GM19455 (cell line): ENCODE measurements around the gene MMP24.
"Not testable (repeated sequence)": the region's sequence is repeated elsewhere in the genome, so short reads cannot be mapped to it uniquely, and the experiment has no call there.

ENCODE experiments used
- ATAC-seq: cut with Tn5 transposase; IDR thresholded peaks from one replicate; pipeline ENCODE4 v1.9.1; 2021; ENCODE audit not compliant: unreplicated experiment

Gene MMP24

DNA sequence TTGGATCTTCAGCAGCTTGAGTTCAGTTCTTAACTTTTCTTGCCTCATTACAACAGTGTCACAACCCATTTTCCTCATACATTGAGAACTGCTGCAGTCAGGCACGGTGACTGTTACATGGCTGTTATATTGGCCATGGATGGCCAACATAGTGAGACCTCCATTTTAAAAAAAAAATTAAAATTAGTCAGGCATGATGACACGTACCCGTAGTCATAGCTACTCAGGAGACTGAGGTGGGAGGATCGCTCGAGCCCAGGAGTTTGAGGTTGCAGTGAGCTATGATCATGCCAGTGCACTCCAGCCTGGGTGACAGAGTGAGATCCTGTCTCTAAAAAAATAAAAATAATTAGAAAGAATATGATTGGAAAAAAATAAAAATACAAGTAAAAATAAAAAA, 9.9 kb upstream of the MMP24 start:
- no peak for ATAC-seq

DNA sequence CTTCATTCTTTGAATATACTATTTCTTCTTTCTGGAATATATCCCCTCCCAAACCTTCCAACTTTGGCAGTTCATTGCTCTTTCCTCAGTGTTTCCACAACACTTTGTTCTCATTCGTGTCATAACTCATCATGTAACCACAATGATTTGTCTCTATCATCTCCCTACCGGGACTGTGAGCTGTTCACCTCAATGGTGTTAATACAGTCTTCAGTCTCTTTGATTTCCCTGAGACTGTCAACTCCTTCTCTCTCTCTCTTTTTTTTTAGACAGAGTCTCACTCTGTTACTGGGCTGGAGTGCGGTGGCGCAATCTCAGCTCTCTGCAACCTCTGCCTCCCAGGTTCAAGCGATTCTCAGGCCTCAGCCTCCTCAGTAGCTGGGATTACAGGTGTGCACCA, 2.5 kb upstream of the MMP24 start:
- ATAC-seq: no peak

DNA sequence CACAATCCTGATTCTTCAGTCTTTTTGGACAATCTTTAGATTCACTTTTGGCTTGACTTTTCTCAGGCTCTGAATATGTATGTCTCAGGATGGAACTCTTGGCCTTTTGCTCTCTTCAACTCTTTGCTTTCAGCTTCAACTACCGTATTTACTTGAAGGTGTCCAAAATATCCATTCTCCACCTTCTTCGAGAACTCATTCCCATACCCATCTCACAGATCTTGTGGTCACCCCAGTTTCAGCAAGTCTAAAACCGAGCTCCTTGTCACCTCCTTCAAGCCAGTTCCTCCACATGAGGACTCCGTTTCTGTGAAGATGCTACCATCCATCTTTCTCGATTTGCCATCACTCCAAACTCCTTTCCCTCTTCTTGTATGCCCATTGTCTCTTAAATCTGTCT, 2.0 kb upstream of the MMP24 start:
- no peak for ATAC-seq

DNA sequence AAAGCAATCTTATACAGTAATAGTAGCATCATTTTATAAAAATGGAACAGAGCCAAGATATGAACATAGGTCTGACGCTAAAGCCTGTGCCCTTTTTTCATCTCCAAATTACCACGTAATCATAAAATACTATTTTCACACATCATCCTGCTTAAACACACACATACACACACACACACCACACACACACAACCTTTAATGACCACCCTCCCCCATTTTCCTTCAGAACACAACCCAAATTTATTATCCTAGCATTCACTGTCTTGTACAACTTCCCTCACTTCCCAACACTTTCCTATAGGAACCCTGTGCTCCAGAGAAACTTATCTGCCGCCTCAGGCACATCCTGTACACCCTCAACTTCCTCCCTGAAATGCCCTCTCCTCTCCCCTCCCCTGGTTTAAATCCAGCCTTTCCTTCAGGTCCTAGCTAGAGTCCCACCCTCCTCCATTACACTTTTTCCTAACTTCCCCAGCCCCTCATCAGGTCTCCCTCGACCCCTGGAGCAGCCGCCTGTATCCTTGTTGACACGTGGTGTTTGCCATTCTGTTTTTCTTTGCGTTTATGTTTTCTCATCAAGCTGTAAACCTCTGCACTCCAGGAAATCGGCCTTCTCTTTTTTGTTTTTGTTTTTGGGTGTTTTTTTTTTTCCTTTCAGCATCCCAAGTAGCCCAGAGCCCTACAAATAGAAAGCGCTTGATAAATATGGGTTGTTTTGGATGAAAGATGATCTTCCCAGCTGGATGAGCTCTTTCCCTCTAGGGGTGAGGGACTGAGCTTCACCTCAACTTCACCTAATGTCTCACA, 968 bp upstream of the MMP24 start:
- ATAC-seq: no peak

DNA sequence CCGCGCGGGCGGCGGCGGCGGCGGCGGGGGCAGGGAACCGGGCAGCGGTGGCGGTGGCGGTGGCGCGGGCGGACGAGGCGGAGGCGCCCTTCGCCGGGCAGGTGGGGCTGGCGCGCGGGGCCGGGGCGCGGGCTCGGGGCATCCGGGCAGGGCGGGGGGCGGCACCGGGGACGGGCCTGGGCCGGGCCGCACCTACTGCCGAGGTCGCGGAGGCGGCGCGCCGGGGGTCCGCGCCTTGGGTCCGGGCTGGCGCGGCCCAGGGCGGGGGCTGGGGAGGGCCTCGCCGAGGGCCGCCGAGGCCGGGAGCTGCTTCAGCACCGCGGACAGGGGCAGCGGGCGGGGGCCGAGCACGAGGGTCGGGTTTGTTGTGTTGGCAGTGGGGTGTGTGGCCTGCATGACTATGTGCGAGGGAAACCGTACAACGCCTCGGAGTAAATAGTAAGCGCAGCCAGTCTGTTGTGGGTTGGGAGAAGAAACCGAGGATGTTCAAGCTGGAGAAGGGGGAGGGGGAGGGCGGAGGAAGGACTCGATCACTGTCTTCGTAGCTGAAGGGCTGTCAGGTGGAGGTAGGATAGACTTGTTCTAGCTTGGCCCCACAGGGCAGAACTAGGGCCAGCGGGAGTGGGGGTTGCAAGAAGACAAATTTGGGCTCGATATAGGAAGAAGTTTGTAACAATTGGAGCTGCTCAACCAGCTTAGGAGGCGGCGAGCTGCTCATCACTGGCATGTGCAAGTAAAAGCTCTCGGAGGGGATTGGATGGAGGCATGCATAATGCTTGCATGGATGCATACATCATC, 593 bp downstream of the MMP24 start:
- no peak for ATAC-seq

DNA sequence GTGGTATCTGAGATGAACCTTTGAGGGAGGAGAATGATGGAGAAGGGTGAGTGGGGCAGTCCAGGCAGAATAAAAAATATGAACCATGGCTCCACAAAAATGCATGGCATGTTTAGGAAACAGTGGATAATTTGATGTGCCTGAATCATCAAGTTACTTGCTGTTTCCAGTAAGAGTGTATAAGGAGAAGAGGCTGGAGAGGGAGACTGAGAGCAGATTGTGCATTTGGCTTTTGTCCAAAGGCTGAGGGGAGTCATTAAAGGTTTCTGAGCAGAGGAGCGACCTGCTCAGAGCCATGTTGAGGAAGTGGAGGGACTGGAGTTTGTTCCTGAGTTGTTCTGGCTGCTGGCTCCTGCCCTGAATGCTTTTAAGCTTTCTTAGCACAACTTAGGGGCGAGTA, 6.1 kb downstream of the MMP24 start:
- no peak for ATAC-seq

DNA sequence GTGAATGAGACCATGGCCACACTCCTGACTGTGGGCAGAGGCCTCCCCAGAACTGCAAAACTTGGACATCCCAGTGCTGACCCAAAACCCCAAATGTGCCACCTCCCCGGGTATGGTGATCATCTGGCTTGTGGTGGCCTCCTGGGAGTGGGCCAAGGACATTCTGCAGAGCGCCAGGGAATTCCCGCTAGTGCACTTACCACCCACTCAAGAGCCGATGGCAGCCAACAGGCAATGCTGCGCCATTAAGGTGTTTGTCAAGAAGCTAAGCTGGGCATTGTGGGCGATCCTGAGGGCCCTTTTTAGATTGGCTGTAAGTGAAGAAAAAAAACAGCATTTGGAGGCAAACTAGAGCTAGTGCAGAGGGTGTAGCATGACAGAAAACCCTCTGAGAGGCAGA, 9.4 kb downstream of the MMP24 start:
- no peak for ATAC-seq

DNA sequence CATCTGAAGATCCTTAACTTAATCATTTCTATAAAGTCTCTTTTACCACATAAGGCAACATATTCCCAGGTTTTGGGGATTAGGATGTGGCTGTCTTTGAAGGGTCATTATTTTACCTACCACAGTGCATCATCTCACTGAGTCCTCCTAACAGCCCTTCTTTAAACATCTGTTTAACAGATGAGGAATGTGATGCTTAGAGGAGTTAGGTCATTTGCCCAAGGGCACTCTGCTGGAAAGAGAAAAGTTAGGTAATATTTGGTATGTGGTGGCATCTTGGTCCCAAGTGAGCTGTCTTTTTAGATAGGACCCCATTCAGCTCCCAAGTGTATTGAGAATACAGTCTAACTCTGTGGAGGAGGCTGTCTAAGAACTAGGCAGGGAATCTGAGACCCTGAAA, 11.0 kb downstream of the MMP24 start:
- ATAC-seq: no peak

DNA sequence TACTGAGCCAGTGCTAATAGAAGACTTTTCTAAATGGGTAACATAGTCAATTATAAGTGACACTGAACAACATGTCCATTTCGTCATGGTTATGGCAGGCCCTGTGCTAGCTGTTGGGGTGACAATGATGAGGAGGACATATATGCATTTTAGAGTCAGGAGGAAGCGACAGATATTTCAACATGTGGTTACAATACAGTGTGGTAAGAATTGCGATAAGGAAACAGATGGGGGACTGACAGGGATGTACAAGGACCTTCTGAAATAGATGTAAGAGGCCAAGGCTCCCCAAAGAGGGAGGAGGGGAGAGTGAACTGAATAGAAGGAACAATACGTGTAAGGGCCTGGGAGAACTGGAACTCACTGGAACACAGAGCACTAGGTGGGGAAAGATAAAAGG, 11.7 kb downstream of the MMP24 start:
- ATAC-seq: no peak

DNA sequence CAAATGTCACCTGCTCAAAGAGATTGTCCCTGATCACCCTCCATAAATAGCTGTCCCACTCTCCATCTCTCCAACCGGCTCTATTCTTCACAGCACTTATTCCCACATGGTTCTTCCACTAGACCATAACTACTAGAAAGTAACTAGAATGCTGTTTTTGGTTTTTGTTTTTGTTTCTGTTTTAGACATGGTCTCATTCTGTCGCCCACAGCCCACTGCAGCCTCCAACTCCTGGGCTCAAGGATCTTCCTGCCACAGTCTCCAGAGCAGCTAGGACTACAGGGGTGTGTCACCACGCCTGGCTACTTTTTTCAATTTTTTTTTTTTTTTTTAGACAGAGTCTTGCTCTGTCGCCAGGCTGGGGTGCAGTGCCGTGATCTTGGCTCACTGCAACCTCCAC, 12.2 kb downstream of the MMP24 start:
- no peak for ATAC-seq

DNA sequence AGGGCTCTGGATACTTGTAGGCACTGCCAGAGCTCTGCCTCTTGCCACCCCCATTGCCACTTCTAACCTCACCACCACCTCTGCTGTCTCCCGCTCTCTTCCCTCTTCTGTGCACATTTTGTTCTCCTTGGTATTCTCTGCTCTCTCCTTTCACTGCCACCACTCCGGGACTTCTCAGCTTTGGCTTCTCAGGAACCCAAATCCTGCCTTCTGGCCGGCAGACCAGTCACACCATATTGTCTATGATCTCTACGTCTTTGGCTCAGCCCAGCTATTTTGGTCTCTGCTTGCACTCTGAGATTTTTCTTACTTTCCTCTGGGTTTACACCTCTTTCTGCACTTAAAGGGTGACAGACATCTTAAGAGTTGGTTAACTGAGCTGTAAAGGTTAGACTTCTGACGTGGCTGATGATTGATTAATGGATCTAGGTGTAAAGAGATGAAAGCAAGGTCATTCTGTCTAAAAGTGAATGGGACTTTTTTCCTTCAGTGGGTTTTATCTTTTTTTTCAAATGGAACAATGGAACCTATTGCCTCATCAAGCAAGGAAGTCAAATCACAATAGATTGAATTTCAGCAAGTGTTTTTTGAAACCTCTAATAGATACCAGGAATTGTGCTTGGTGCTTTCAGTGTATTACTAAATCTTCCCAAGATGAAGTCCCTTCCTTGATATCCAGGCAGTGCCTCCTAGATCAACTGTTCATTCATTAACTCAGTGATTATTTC, 13.8 kb downstream of the MMP24 start:
- ATAC-seq: no peak

DNA sequence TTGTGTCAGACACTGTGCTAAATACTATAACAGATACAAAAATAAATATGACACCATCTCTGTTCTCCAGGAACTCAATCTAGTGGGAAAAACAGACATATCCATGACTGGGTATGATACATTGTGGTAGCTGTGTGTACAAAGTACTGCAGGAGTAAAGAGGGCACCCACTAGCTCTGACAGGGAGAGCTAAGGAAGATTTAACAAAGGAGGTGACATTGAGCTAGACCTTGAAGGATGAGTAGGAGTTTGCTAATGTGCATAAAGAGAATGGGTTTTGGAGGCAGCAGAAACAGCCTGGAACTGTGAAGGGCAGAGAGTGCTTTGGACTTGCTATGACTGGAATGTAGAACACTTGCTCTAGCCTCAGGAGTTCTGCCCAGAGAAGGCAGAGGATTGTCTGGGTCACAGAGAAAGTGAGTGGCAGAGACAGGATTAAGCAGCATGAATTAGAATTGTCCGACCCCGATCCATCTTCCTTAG, 14.4 kb downstream of the MMP24 start:
- ATAC-seq: no peak

DNA sequence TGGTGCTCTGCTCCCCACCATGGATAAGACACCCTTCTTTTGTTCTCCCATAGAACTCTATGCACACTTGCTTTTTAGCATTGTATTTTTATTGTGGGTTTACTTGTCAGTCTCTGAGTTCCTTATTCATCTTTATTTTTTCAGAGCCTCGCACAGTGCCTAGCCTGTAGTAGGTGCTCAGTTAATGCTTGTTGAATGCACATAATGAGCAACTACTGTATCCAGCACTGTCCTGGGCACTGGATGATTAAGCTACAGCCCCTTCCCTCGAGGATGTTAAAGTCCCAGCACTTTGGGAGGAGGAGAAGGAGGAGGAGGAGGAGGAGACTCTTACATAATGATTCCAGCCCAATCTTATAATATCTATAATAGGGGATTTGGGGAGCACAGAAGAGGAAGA, 16.8 kb downstream of the MMP24 start:
- ATAC-seq: no peak

DNA sequence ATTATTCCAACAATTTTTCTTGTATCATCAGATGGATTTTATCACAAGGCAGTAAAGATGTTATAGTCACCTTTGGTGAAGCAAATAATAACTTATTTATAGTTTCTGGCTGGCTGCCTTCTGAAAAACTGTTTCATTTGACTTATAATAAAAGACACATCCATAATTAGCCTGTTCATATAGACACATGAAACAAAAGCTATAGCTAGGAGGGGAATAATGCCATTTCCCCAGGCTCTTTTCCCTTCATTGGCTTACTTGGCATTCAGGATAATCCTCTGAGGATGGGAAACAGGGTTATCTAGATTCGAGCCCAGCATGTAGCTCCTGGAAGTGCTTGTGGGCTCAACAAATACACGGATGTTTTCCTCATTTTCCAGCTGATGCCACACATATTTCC, 17.5 kb downstream of the MMP24 start:
- ATAC-seq: no peak

DNA sequence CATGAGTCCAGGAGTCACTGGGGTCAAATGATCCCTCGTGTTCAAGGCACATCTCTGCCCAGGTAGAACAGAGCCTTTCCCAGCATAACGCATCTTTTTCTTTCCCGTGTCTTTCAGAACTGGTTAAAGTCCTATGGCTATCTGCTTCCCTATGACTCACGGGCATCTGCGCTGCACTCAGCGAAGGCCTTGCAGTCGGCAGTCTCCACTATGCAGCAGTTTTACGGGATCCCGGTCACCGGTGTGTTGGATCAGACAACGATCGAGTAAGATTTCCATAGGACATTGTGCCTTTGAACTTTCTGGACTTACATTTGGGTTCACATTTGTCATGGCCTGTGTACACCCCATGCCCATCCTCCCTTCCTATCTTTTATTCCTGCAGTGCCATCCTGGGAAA, 20.2 kb downstream of the MMP24 start:
- ATAC-seq: no peak

DNA sequence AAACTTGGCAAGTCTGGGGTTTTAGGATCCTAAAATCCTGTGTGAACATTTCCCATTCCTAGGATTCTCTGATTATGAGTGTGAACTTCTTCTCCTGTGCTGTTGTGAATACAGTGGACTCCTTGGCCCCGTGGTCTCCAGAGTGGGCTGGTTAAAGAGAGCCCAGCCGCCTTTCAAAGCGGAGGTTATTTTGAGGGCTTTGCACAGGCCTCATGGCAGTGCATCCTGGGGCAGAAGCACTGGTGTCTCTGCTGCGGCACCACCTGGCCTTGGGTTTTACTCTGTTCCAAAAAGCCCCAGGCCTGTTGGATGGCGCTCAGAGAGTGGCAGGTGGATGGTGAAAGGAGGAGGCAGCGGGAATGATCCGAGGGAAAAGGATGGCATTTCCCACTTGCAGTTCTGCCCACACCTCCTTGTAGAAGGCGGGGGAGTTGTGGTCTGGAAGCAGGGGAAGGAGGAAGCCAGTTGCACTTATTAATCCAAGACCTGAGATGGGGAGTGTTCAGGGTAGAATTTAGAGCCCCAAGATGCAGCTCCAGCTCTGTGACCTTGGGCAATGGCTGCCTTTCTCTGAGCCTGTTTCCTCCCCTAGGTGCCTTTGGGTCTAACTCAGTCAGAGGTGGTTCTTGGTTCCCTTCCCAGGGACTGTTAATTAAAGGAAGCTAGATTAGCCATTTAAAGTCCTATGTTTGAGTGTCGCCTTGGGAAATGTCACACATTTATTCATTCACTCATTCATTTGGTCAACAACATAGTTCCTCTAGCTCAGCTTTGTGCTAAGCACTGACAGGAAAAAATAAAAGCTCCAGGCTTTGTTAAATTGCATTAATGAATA, 22.4 kb downstream of the MMP24 start:
- ATAC-seq: no peak

DNA sequence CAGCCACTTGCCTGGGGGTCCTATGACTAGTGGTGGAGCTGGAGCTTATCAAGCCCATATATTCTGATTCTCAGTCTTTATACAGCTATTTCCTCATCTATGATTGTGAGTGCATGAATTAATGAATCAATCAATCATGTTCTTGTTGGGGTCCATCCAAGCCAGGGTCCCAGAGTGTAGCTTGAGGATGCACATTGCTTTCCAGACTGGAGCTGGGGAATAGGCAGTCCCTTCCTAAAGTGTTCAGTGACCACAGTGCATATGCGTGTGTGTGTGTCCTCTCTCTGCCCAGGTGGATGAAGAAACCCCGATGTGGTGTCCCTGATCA, 25.1 kb downstream of the MMP24 start:
- no peak for ATAC-seq

DNA sequence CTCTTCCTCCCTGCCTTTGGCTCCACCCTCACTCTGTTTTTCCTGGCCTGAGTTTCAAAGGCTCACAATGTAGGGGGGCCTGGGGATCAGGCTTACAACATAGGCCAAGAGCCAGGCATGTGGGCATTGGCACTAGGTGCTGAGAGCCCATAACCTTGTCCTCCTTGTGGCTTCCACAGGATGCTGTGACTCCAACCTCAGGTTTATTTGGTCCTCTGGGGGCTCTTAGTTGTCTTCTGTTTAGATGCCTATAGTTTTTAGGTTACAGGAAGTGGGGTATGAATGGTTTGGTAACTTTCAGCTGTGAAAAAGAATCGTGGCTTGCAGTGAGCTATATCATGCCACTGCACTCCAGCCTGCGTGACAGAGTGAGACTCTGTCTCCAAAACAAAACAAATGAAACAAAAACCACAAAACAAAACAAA, 25.6 kb downstream of the MMP24 start:
- ATAC-seq: no peak

DNA sequence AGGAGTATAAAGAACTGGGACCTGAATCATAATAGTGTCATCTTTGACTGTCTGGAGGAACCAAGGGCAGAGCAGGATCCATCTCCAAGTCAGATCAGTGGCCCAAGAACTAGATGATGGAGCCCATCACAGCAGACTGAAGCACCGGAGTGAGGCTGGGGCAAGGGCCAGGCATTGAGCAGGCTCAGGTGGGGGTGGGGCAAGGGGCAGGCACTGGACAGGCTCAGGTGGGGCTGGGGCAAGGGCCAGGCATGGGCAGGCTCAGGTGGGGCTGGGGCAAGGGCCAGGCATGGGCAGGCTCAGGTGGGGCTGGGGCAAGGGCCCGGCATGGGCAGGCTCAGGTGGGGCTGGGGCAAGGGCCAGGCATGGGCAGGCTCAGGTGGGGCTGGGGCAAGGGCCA, 26.1 kb downstream of the MMP24 start:
- ATAC-seq: not testable (repeated sequence)

DNA sequence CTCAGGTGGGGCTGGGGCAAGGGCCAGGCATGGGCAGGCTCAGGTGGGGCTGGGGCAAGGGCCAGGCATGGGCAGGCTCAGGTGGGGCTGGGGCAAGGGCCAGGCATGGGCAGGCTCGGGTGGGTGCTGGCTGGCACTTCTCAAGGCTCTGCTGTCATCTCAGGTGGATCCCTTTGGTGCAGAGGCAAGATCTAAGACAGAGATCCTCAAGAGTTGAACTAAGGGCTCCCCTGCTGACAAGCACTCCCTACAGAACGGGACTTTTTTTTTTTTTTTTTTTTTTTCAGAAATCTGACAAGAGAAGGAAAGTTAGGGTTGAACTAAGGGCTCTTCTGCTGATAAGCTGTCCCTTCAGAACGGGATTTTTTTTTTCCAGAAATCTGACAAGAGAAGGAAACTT, 26.5 kb downstream of the MMP24 start:
- ATAC-seq: no peak

DNA sequence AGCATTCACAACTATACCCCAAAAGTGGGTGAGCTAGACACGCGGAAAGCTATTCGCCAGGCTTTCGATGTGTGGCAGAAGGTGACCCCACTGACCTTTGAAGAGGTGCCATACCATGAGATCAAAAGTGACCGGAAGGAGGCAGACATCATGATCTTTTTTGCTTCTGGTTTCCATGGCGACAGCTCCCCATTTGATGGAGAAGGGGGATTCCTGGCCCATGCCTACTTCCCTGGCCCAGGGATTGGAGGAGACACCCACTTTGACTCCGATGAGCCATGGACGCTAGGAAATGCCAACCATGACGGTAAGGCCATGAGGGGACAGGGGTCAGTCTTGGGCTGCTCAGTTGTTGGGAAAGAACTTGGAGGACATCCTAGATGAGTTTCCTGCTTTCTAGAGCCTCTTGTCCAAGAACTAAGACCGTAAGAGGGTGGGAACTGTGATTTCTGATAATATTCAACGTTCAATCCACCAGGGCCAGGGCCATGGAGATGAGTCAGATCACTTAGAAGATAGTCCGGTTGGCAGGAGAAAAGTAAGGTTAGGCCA, 28.0 kb downstream of the MMP24 start:
- ATAC-seq: no peak
